K562 (cell line): ENCODE measurements around the gene SPRR2A. TPM values are rescaled to one million over a fixed set of nuclear protein-coding genes. Genes with fewer than 3 reads are reported as not detected.

Source experiments
- BRD4 ChIP-seq: fragments of 200-600 bp; sonication (generic); IDR thresholded peaks from 2 replicates; pipeline ENCODE4 v1.6.1; 2017; ENCODE audit warnings: inconsistent platforms
- CAMTA2 ChIP-seq: fragments of 250-450 bp; sonication (Bioruptor Pico); conservative IDR thresholded peaks from 2 replicates; pipeline ENCODE4 v1.5.1; 2022
- CBFA2T2 ChIP-seq: fragments of 450-650 bp; conservative IDR thresholded peaks from 2 replicates; pipeline ENCODE4 v1.6.1; 2017; ENCODE audit warnings: mild to moderate bottlenecking
- CEBPB ChIP-seq: fragments of 450-650 bp; IDR thresholded peaks from 2 replicates; pipeline ENCODE4 v1.6.1; 2016; ENCODE audit warnings: missing genetic modification characterization, missing compliant biosample characterization
- FOSL1 ChIP-seq: fragments of 200-800 bp; sonication (Bioruptor generic); conservative IDR thresholded peaks from 2 replicates; pipeline ENCODE4 v1.6.1; 2016; ENCODE audit warnings: missing genetic modification characterization, missing compliant biosample characterization
- FOXJ3 ChIP-seq: sonication (generic); formaldehyde crosslinking; IDR thresholded peaks from 2 replicates; pipeline ENCODE4 v1.4.0; 2020; ENCODE audit warnings: mild to moderate bottlenecking, missing genetic modification reagents
- HMG20B ChIP-seq: fragments of 250-450 bp; sonication (Bioruptor Pico); IDR thresholded peaks from 2 replicates; pipeline ENCODE4 v1.5.0; 2021; ENCODE audit warnings: mild to moderate bottlenecking
- HMGXB4 ChIP-seq: sonication (generic); formaldehyde crosslinking; IDR thresholded peaks from 2 replicates; pipeline ENCODE4 v1.8.1; 2023; ENCODE audit warnings: mild to moderate bottlenecking, missing genetic modification reagents
- HNRNPLL ChIP-seq: fragments of 200-400 bp; formaldehyde crosslinking; IDR thresholded peaks from 2 replicates; pipeline ENCODE4 v1.6.1; 2017; ENCODE audit warnings: low read length, low read depth, mild to moderate bottlenecking; ENCODE audit not compliant: poor library complexity, severe bottlenecking
- KDM1A ChIP-seq, 2 experiments: fragments of 450-650 bp; IDR thresholded peaks; 2 replicates each; pipeline ENCODE4 v1.6.1; 2016; ENCODE audit warnings: mild to moderate bottlenecking in 2 of 2
- PML ChIP-seq: IDR thresholded peaks from 2 replicates; pipeline ENCODE4 v1.6.1; 2012; ENCODE audit warnings: low read length, inconsistent platforms
- POLR2H ChIP-seq: IDR thresholded peaks from 2 replicates; pipeline ENCODE4 v1.6.1; 2016; ENCODE audit warnings: missing genetic modification characterization, low read depth, mild to moderate bottlenecking, control low read depth, missing compliant biosample characterization, moderate library complexity
- RBFOX2 ChIP-seq: fragments of 200-400 bp; formaldehyde crosslinking; IDR thresholded peaks from 2 replicates; pipeline ENCODE4 v1.6.1; 2017; ENCODE audit warnings: low read depth, mild to moderate bottlenecking, low read length, moderate library complexity
- RBM39 ChIP-seq: fragments of 200-400 bp; formaldehyde crosslinking; optimal IDR thresholded peaks from 2 replicates; pipeline ENCODE3; 2018; ENCODE audit warnings: low read depth, low read length
- TAF9B ChIP-seq: fragments of 450-650 bp; IDR thresholded peaks from 2 replicates; pipeline ENCODE4 v1.6.1; 2018; ENCODE audit warnings: mild to moderate bottlenecking; ENCODE audit not compliant: partially characterized antibody
- TAL1 ChIP-seq: fragments of 450-650 bp; IDR thresholded peaks from 2 replicates; pipeline ENCODE4 v1.6.1; 2016; ENCODE audit warnings: mild to moderate bottlenecking
- TCF15 ChIP-seq: fragments of 250-450 bp; sonication (Bioruptor Pico); IDR thresholded peaks from 2 replicates; pipeline ENCODE4 v1.8.0; 2022; ENCODE audit warnings: moderate library complexity, mild to moderate bottlenecking, inconsistent platforms
- TEAD1 ChIP-seq, 2 experiments: fragments of 450-650 bp in 1 of 2; sonication (generic) in 1 of 2; formaldehyde crosslinking; IDR thresholded peaks; 2 replicates each; pipeline versions ENCODE4 v1.4.0 to v1.8.0; 2020 to 2022; ENCODE audit warnings: mild to moderate bottlenecking in 2 of 2, missing genetic modification reagents in 1 of 2
- THRA ChIP-seq: fragments of 450-650 bp; IDR thresholded peaks from 2 replicates; pipeline ENCODE4 v1.6.1; 2017; ENCODE audit warnings: mild to moderate bottlenecking, moderate library complexity
- TOE1 ChIP-seq, 2 experiments: fragments of 450-650 bp in 1 of 2; sonication (generic) in 1 of 2; formaldehyde crosslinking in 1 of 2; IDR thresholded peaks; 2 replicates each; pipeline versions ENCODE4 v1.7.1 to v1.8.0; 2016 to 2022; ENCODE audit warnings: borderline replicate concordance in 2 of 2, mild to moderate bottlenecking in 2 of 2, antibody characterized with exemption in 1 of 2, inconsistent platforms in 1 of 2, low read depth in 1 of 2, missing genetic modification reagents in 1 of 2, moderate library complexity in 1 of 2
- ZKSCAN3 ChIP-seq: fragments of 250-450 bp; sonication (Bioruptor Pico); IDR thresholded peaks from 2 replicates; pipeline ENCODE4 v1.4.0; 2020
- ZNF121 ChIP-seq: sonication (generic); formaldehyde crosslinking; conservative IDR thresholded peaks from 2 replicates; pipeline ENCODE4 v1.8.0; 2022; ENCODE audit warnings: missing genetic modification reagents
- ZNF174 ChIP-seq: fragments of 250-450 bp; sonication (Bioruptor Pico); IDR thresholded peaks from 2 replicates; pipeline ENCODE4 v1.4.0; 2020; ENCODE audit warnings: mild to moderate bottlenecking
- ZNF512 ChIP-seq: IDR thresholded peaks from 2 replicates; pipeline ENCODE4 v1.6.1; 2016; ENCODE audit warnings: missing genetic modification characterization, missing compliant biosample characterization
- ZNF77 ChIP-seq: fragments of 250-450 bp; sonication (Bioruptor Pico); IDR thresholded peaks from 2 replicates; pipeline ENCODE4 v1.5.0; 2020
- polyA plus RNA-seq, 8 experiments: library from polyadenylated mRNA; depleted of rRNA in 4 of 8; stranded (reverse) in 5 of 8; unstranded in 3 of 8; fragments of >200 nt; fragmentation: Nextera tagmentation in 2 of 8; fragmentation: Illumina TruSeq in 1 of 8; extraction: Ambion mirVana in 2 of 8; extraction: Trizol in 1 of 8; gene quantifications; 2 replicates each; pipeline versions ENCODE4 v1.2.1 to v1.2.3, GENCODE V29; 2011 to 2014; ENCODE audit warnings: inconsistent platforms in 1 of 8, missing spikeins in 1 of 8
- total RNA-seq, 7 experiments: library from RNA; depleted of rRNA in 6 of 7; stranded (reverse); fragments of >200 nt in 6 of 7; fragmentation: Illumina TruSeq in 2 of 7; extraction: Trizol in 2 of 7; gene quantifications; 2 replicates each; pipeline versions ENCODE4 v1.2.1 to v1.2.3, GENCODE V29; 2011 to 2021; ENCODE audit warnings: low replicate concordance in 1 of 7

SPRR2A gene
- total and polyA plus RNA-seq, 9 of the 15 experiments (the other 6 are each of a cell fraction or from before 2014, with no cell fraction given), result 0.17 TPM; not detected in 8

- no peak for TF ChIP-seq HMGXB4 (CRISPR knock-in tag)
- peak; percentile 87 for TF ChIP-seq CBFA2T2
- TF ChIP-seq ZNF121 (CRISPR knock-in tag), result no peak
- no peak for TF ChIP-seq FOXJ3 (CRISPR knock-in tag)
- no peak for TF ChIP-seq HNRNPLL
- no peak for TF ChIP-seq TCF15
- TF ChIP-seq KDM1A (IDR thresholded peaks at IDR 0.05), result peak; percentile 78 to 86
- no peak for TF ChIP-seq HMG20B (CRISPR knock-in tag)
- no peak for TF ChIP-seq ZNF77 (CRISPR knock-in tag)
- TF ChIP-seq ZNF512, result no peak
- TF ChIP-seq ZNF174 (CRISPR knock-in tag), result no peak
- no peak for TF ChIP-seq ZKSCAN3 (CRISPR knock-in tag)
- TF ChIP-seq CEBPB (tag), result no peak
- peak; percentile 92 for TF ChIP-seq TAL1
- no peak for TF ChIP-seq CAMTA2 (CRISPR knock-in tag)
- no peak for TF ChIP-seq RBM39
- no peak for TF ChIP-seq RBFOX2
- peak; percentile 89 for TF ChIP-seq PML
- 0 out of 2 replicates have a peak, but pooled peaks have one; percentile 5 for TF ChIP-seq TOE1 (IDR thresholded peaks at IDR 0.05; ENCODE audit: borderline replicate concordance)
- TF ChIP-seq TOE1 (CRISPR knock-in tag; IDR thresholded peaks at IDR 0.05; ENCODE audit: borderline replicate concordance, low read depth), result no peak
- no peak for TF ChIP-seq BRD4
- no peak for TF ChIP-seq THRA
- TF ChIP-seq FOSL1 (tag), result peak; percentile 98
- TF ChIP-seq TEAD1 (CRISPR knock-in tag; IDR thresholded peaks at IDR 0.05), result peak; percentile 59 to 95; a peak in 3 of 4 replicates
- no peak for TF ChIP-seq POLR2H (tag)
- TF ChIP-seq TAF9B, result no peak
Measured at GRCh38 chr1:153058826-153059784, 1.8 kb upstream of the SPRR2A start (continued).
